ENCODE data around the gene CDC45.

GRCh38 chr22:19569976-19570375, 90.3 kb downstream of the CDC45 start:
- TF ChIP-seq CTCF (IDR thresholded peaks at IDR 0.05) (no peak), POLR2A (IDR thresholded peaks at IDR 0.05) (no peak)

Data from adrenal gland (tissue), 5 donors.